Endothelial cell (in vitro differentiated cells): ENCODE measurements around the gene INF2. TPM values are rescaled to one million over a fixed set of nuclear protein-coding genes. Genes with fewer than 3 reads are reported as not detected.
"Not testable (repeated sequence)": the region's sequence is repeated elsewhere in the genome, so short reads cannot be mapped to it uniquely, and the experiment has no call there.

Experiments
- DNase-seq: peaks from one replicate; pipeline ENCODE4 v3.0.0; 2021; ENCODE audit warnings: low spot score
- H3K27ac Mint-ChIP-seq: one replicate; pipeline ENCODE4 v1.8.0; 2021; ENCODE audit warnings: mixed read lengths, inconsistent platforms; ENCODE audit not compliant: unreplicated experiment
- H3K27me3 Mint-ChIP-seq: one replicate; pipeline ENCODE4 v1.8.0; 2021; ENCODE audit warnings: mild to moderate bottlenecking, moderate library complexity, mixed read lengths, inconsistent platforms; ENCODE audit not compliant: unreplicated experiment
- H3K36me3 Mint-ChIP-seq: one replicate; pipeline ENCODE4 v1.8.0; 2021; ENCODE audit warnings: mild to moderate bottlenecking, low read depth, mixed read lengths, inconsistent platforms; ENCODE audit not compliant: unreplicated experiment
- H3K4me1 Mint-ChIP-seq: one replicate; pipeline ENCODE4 v1.8.0; 2021; ENCODE audit warnings: mild to moderate bottlenecking, mixed read lengths, inconsistent platforms; ENCODE audit not compliant: unreplicated experiment
- H3K4me3 Mint-ChIP-seq: one replicate; pipeline ENCODE4 v1.8.0; 2021; ENCODE audit warnings: mild to moderate bottlenecking, mixed read lengths, inconsistent platforms; ENCODE audit not compliant: unreplicated experiment
- H3K9me3 Mint-ChIP-seq: one replicate; pipeline ENCODE4 v1.8.0; 2021; ENCODE audit warnings: mixed read lengths, inconsistent platforms; ENCODE audit not compliant: unreplicated experiment
- total RNA-seq: library from RNA; stranded (reverse); fragmentation: NEBNext Ultra II Directional; extraction: Animal tissue kit (Norgen Biotek cat#: 25700); gene quantifications from one replicate; pipeline ENCODE4 v1.2.1, GENCODE V29; 2021; ENCODE audit not compliant: unreplicated experiment
- TF ChIP-seq, protein P1 (sequence below): fragments of 200-600 bp; sonication (generic); IDR thresholded peaks from one replicate; pipeline ENCODE4 v1.5.0; 2021; ENCODE audit warnings: antibody characterized with exemption; ENCODE audit not compliant: unreplicated experiment

Gene INF2
- total RNA-seq, 1 donor from 2014 or later: 97.2 TPM

DNA sequence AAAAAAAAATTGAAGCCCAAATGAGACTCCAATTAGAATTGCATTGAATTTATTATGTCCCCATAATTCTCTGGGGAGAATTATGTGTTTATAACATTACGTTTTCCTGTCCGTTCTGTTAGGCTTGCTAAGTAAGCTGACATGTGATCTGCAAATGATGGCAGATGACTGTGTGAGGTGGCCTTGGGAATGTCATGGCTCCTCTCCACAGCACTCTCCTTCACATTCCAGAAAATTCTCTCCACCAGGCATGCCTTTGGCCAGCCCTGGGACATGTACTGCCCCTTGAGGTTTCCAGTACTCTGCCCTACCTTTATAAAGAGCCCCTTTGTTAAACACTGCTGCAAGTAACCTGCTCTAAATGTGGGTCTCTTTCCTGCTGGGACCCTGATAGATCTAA lies 28.3 kb upstream of the INF2 start:
- Mint-ChIP-seq H3K9me3 (no peaks in the 10 kb centered on the region), H3K4me3 (no peak overlapping the region), H3K27me3 (peaks cover 15% of the 10 kb centered on the region), H3K4me1 (peaks cover 14% of the 10 kb centered on the region), H3K27ac (no peak overlapping the region), H3K36me3 (peaks cover 15% of the 10 kb centered on the region)
- no peak for DNase-seq
- TF ChIP-seq, protein P1, sequence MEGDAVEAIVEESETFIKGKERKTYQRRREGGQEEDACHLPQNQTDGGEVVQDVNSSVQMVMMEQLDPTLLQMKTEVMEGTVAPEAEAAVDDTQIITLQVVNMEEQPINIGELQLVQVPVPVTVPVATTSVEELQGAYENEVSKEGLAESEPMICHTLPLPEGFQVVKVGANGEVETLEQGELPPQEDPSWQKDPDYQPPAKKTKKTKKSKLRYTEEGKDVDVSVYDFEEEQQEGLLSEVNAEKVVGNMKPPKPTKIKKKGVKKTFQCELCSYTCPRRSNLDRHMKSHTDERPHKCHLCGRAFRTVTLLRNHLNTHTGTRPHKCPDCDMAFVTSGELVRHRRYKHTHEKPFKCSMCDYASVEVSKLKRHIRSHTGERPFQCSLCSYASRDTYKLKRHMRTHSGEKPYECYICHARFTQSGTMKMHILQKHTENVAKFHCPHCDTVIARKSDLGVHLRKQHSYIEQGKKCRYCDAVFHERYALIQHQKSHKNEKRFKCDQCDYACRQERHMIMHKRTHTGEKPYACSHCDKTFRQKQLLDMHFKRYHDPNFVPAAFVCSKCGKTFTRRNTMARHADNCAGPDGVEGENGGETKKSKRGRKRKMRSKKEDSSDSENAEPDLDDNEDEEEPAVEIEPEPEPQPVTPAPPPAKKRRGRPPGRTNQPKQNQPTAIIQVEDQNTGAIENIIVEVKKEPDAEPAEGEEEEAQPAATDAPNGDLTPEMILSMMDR: no peak

- Mint-ChIP-seq H3K36me3 (peaks cover 13% of the 10 kb centered on the region), H3K27me3 (peaks cover 13% of the 10 kb centered on the region), H3K4me1 (peaks cover 15% of the 10 kb centered on the region)
- H3K9me3 Mint-ChIP-seq, DNase-seq, H3K27ac Mint-ChIP-seq, H3K4me3 Mint-ChIP-seq: not testable (repeated sequence)
Measured at GRCh38 chr14:104661528-104662157, 27.8 kb upstream of the INF2 start.

GRCh38 chr14:104662472-104662871 lies 26.9 kb upstream of the INF2 start:
- not testable (repeated sequence) for DNase-seq, H3K27ac Mint-ChIP-seq, H3K4me3 Mint-ChIP-seq, H3K9me3 Mint-ChIP-seq
- Mint-ChIP-seq H3K27me3 (peaks cover 13% of the 10 kb centered on the region), H3K36me3 (peaks cover 13% of the 10 kb centered on the region), H3K4me1 (peaks cover 15% of the 10 kb centered on the region)

DNA sequence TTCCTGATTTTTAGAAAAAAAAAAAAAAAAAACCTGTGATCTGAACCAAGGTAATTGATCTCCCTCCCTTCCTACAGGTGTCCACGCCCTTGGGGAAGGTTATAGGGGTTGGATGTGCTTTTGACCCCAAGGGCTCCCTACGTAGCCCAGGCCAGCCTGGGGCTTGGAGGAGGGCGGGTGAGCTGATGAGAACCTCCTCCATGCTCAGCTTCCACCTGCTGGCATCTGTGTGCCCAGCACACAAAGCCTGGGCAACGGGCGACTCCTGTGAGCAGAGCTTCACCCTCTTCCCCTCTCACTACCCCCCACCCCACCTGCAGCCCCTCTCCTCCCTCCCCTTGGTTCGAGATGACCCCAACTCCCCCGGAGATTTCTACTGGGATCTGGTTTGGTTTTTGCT lies 25.3 kb upstream of the INF2 start:
- H3K27ac Mint-ChIP-seq: no peak overlapping the region
- H3K4me3 Mint-ChIP-seq: no peak overlapping the region
- H3K9me3 Mint-ChIP-seq: no peaks in the 10 kb centered on the region
- H3K4me1 Mint-ChIP-seq: peaks cover 12% of the 10 kb centered on the region
- no peak for DNase-seq
- peaks cover 13% of the 10 kb centered on the region for H3K36me3 Mint-ChIP-seq
- H3K27me3 Mint-ChIP-seq: peaks cover 7% of the 10 kb centered on the region
- TF ChIP-seq, protein P1: no peak

- peaks cover 7% of the 10 kb centered on the region for H3K27me3 Mint-ChIP-seq
- no peaks in the 10 kb centered on the region for H3K9me3 Mint-ChIP-seq
- no peak overlapping the region for H3K4me3 Mint-ChIP-seq
- TF ChIP-seq, protein P1: no peak
- no peak for DNase-seq
- peaks cover 13% of the 10 kb centered on the region for H3K36me3 Mint-ChIP-seq
- H3K4me1 Mint-ChIP-seq: peaks cover 12% of the 10 kb centered on the region
- no peak overlapping the region for H3K27ac Mint-ChIP-seq
Measured at GRCh38 chr14:104664588-104664987, 24.8 kb upstream of the INF2 start.

GRCh38 chr14:104665114-104665656 lies 24.2 kb upstream of the INF2 start:
- TF ChIP-seq, protein P1: no peak
- no peaks in the 10 kb centered on the region for H3K9me3 Mint-ChIP-seq
- H3K4me3 Mint-ChIP-seq: peak overlapping the region; percentile 38
- DNase-seq: no peak
- peaks cover 7% of the 10 kb centered on the region for H3K27me3 Mint-ChIP-seq
- peaks cover 12% of the 10 kb centered on the region for H3K4me1 Mint-ChIP-seq
- H3K36me3 Mint-ChIP-seq: peaks cover 13% of the 10 kb centered on the region
- peak overlapping the region; percentile 87 for H3K27ac Mint-ChIP-seq
